Prostate gland (tissue), 2 donors: ENCODE data around the gene SIGLEC6.

Experiments
- POLR2AphosphoS5 ChIP-seq: sonication (generic); formaldehyde crosslinking; IDR thresholded peaks from one replicate; pipeline ENCODE4 v1.6.1; 2017; ENCODE audit warnings: antibody characterized with exemption
- TF ChIP-seq, protein P1 (sequence below), 4 experiments: fragments of 200-600 bp in 2 of 4; fragments of 450-650 bp in 2 of 4; sonication (generic) in 2 of 4; IDR thresholded peaks; 1 replicate in 3 of 4; 2 replicates in 1 of 4; pipeline ENCODE4 v1.5.1; 2016 to 2019; ENCODE audit warnings: antibody characterized with exemption in 4 of 4, mild to moderate bottlenecking in 2 of 4, moderate library complexity in 2 of 4

GRCh38 chr19:51485960-51486660 lies 45.4 kb downstream of the SIGLEC6 start:
- TF ChIP-seq, protein P1, sequence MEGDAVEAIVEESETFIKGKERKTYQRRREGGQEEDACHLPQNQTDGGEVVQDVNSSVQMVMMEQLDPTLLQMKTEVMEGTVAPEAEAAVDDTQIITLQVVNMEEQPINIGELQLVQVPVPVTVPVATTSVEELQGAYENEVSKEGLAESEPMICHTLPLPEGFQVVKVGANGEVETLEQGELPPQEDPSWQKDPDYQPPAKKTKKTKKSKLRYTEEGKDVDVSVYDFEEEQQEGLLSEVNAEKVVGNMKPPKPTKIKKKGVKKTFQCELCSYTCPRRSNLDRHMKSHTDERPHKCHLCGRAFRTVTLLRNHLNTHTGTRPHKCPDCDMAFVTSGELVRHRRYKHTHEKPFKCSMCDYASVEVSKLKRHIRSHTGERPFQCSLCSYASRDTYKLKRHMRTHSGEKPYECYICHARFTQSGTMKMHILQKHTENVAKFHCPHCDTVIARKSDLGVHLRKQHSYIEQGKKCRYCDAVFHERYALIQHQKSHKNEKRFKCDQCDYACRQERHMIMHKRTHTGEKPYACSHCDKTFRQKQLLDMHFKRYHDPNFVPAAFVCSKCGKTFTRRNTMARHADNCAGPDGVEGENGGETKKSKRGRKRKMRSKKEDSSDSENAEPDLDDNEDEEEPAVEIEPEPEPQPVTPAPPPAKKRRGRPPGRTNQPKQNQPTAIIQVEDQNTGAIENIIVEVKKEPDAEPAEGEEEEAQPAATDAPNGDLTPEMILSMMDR (IDR thresholded peaks at IDR 0.05): no peak
- TF ChIP-seq POLR2AphosphoS5: no peak
